Activated CD8-positive, alpha-beta memory T cell treated with anti-CD3 and anti-CD28 coated beads, Interleukin-2, amount 50 U/mL, for 1 hour (primary cell): ENCODE measurements around the gene EXOC4.
"Not testable (repeated sequence)": the region's sequence is repeated elsewhere in the genome, so short reads cannot be mapped to it uniquely, and the experiment has no call there.

Source experiments
- DNase-seq: peaks from one replicate; pipeline ENCODE4 v3.0.0-alpha.2; 2020; ENCODE audit errors: extremely low read depth

EXOC4 gene

GRCh38 chr7:133275446-133276095 is 22.7 kb downstream of the EXOC4 start:
- DNase-seq = no peak

- DNase-seq = not testable (repeated sequence)
Measured at GRCh38 chr7:133278975-133279374, 26.1 kb downstream of the EXOC4 start.

- DNase-seq = no peak
Measured at GRCh38 chr7:133282094-133282493, 29.2 kb downstream of the EXOC4 start.

GRCh38 chr7:133284092-133284491 is 31.2 kb downstream of the EXOC4 start:
- no peak for DNase-seq

- no peak for DNase-seq
Measured at GRCh38 chr7:133288970-133289369, 36.1 kb downstream of the EXOC4 start.

- no peak for DNase-seq
Measured at GRCh38 chr7:133290041-133290440, 37.2 kb downstream of the EXOC4 start.

GRCh38 chr7:133290676-133291333 is 37.9 kb downstream of the EXOC4 start:
- no peak for DNase-seq

GRCh38 chr7:133292631-133293030 is 39.8 kb downstream of the EXOC4 start:
- DNase-seq = no peak

- no peak for DNase-seq
Measured at GRCh38 chr7:133293384-133294160, 40.7 kb downstream of the EXOC4 start.

- DNase-seq = no peak
Measured at GRCh38 chr7:133294234-133294633, 41.4 kb downstream of the EXOC4 start.

GRCh38 chr7:133295484-133295883 is 42.6 kb downstream of the EXOC4 start:
- DNase-seq = no peak

- no peak for DNase-seq
Measured at GRCh38 chr7:133297093-133297492, 44.2 kb downstream of the EXOC4 start.

GRCh38 chr7:133298080-133298479 is 45.2 kb downstream of the EXOC4 start:
- DNase-seq = no peak

- no peak for DNase-seq
Measured at GRCh38 chr7:133299676-133300075, 46.8 kb downstream of the EXOC4 start.

- DNase-seq = no peak
Measured at GRCh38 chr7:133300088-133300487, 47.2 kb downstream of the EXOC4 start.

- DNase-seq = no peak
Measured at GRCh38 chr7:133300811-133301210, 47.9 kb downstream of the EXOC4 start.

- DNase-seq = no peak
Measured at GRCh38 chr7:133301444-133301843, 48.6 kb downstream of the EXOC4 start.

- no peak for DNase-seq
Measured at GRCh38 chr7:133303372-133303771, 50.5 kb downstream of the EXOC4 start.

GRCh38 chr7:133303931-133304330 is 51.1 kb downstream of the EXOC4 start:
- DNase-seq = no peak

GRCh38 chr7:133309333-133309732 is 56.5 kb downstream of the EXOC4 start:
- DNase-seq = no peak

- no peak for DNase-seq
Measured at GRCh38 chr7:133310232-133310862, 57.5 kb downstream of the EXOC4 start.

- DNase-seq = no peak
Measured at GRCh38 chr7:133313575-133313974, 60.7 kb downstream of the EXOC4 start.
